SK-N-SH (cell line): Measurements from ENCODE around the gene RAMACL. TPM values are rescaled to one million over a fixed set of nuclear protein-coding genes. Genes with fewer than 3 reads are reported as not detected.

Source experiments
- CHD2 ChIP-seq: fragments of 150-350 bp; IDR thresholded peaks from 2 replicates; pipeline ENCODE4 v1.6.1; 2018; ENCODE audit warnings: low read length; ENCODE audit not compliant: partially characterized antibody
- CTCF ChIP-seq: fragments of 200-600 bp; sonication (generic); IDR thresholded peaks from 2 replicates; pipeline ENCODE4 v1.6.1; 2017; ENCODE audit warnings: antibody characterized with exemption, mild to moderate bottlenecking, moderate library complexity
- EP300 ChIP-seq, 2 experiments: IDR thresholded peaks; 2 replicates each; pipeline versions ENCODE4 v1.4.0 to v1.6.1; 2012; ENCODE audit warnings: borderline replicate concordance in 1 of 2, low read depth in 1 of 2, low read length in 1 of 2
- EZH2phosphoT487 ChIP-seq: fragments of 200-600 bp; sonication (generic); IDR thresholded peaks from 2 replicates; pipeline ENCODE4 v1.6.1; 2017; ENCODE audit warnings: low read depth, mixed run types, mild to moderate bottlenecking, antibody characterized with exemption, moderate library complexity, borderline replicate concordance
- FOXJ3 ChIP-seq: sonication (generic); formaldehyde crosslinking; IDR thresholded peaks from 2 replicates; pipeline ENCODE4 v1.5.1; 2020; ENCODE audit warnings: mild to moderate bottlenecking, missing genetic modification reagents
- FOXM1 ChIP-seq: IDR thresholded peaks from 2 replicates; pipeline ENCODE4 v1.4.0; 2012; ENCODE audit warnings: low read depth, mild to moderate bottlenecking
- GABPA ChIP-seq: IDR thresholded peaks from 2 replicates; pipeline ENCODE4 v1.4.0; 2012; ENCODE audit warnings: low read depth, mild to moderate bottlenecking
- JUND ChIP-seq: IDR thresholded peaks from 2 replicates; pipeline ENCODE4 v1.4.0; 2012
- MEF2A ChIP-seq: IDR thresholded peaks from 2 replicates; pipeline ENCODE4 v1.4.0; 2012; ENCODE audit warnings: low read depth, borderline replicate concordance
- MXI1 ChIP-seq: IDR thresholded peaks from 2 replicates; pipeline ENCODE4 v1.6.1; 2012; ENCODE audit warnings: mild to moderate bottlenecking, low read depth, low read length, improper control_type of control experiment
- NFIC ChIP-seq: IDR thresholded peaks from 2 replicates; pipeline ENCODE4 v1.4.0; 2012; ENCODE audit warnings: borderline replicate concordance
- NRF1 ChIP-seq: IDR thresholded peaks from 2 replicates; pipeline ENCODE4 v1.6.1; 2012; ENCODE audit warnings: low read depth, mild to moderate bottlenecking, low read length
- RAD21 ChIP-seq: IDR thresholded peaks from 2 replicates; pipeline ENCODE4 v1.6.1; 2012; ENCODE audit warnings: mild to moderate bottlenecking, low read length
- REST ChIP-seq: IDR thresholded peaks from 2 replicates; pipeline ENCODE4 v1.6.1; 2012; ENCODE audit warnings: mild to moderate bottlenecking, low read depth, low read length, moderate library complexity
- RFX5 ChIP-seq: IDR thresholded peaks from 2 replicates; pipeline ENCODE4 v1.6.1; 2012; ENCODE audit warnings: mild to moderate bottlenecking, improper control_type of control experiment, low read length
- USF1 ChIP-seq: IDR thresholded peaks from 2 replicates; pipeline ENCODE4 v1.4.0; 2012; ENCODE audit warnings: low read depth, borderline replicate concordance
- USF2 ChIP-seq: fragments of 150-350 bp; IDR thresholded peaks from 2 replicates; pipeline ENCODE4 v1.6.1; 2017; ENCODE audit warnings: antibody characterized with exemption, low read length, low read depth, borderline replicate concordance
- YY1 ChIP-seq: IDR thresholded peaks from 2 replicates; pipeline ENCODE4 v1.4.0; 2012; ENCODE audit warnings: low read depth, mild to moderate bottlenecking
- ZBTB33 ChIP-seq: IDR thresholded peaks from 2 replicates; pipeline ENCODE4 v1.4.0; 2012; ENCODE audit warnings: low read depth, borderline replicate concordance
- polyA plus RNA-seq, 3 experiments: library from polyadenylated mRNA; depleted of rRNA; stranded (reverse); fragments of >200 nt; gene quantifications; 2 replicates each; pipeline ENCODE4 v1.2.3, GENCODE V29; 2012

The RAMACL gene
- polyA plus RNA-seq, 1 of the 3 experiments (the other 2 are of a cell fraction), result 0.10 TPM

- TF ChIP-seq GABPA (no peak), ZBTB33 (no peak), NRF1 (no peak), REST (no peak), CTCF (no peak), EZH2phosphoT487 (no peak), EP300 (IDR thresholded peaks at IDR 0.05; ENCODE audit: borderline replicate concordance in 1 of 2, low read depth in 1 of 2, low read length in 1 of 2) (peak in 1 of 2 experiments; percentile 62; a peak in 1 of 4 replicates), FOXJ3 (no peak), USF1 (no peak), MEF2A (no peak), RFX5 (no peak), JUND (peak; percentile 31; the same call in 1 of the 2 replicates), USF2 (no peak), FOXM1 (no peak), CHD2 (no peak), NFIC (peak; percentile 59; the same call in 1 of the 2 replicates), RAD21 (no peak), YY1 (no peak), MXI1 (no peak)
Observed at GRCh38 chr6:166588691-166589336, 2.3 kb upstream of the RAMACL start (continued).
